A673 (cell line): ENCODE measurements around the gene ZBTB16. TPM values are rescaled to one million over a fixed set of nuclear protein-coding genes. Genes with fewer than 3 reads are reported as not detected.

Experiments used
- BruUV-seq: library from RNA; stranded (reverse); fragments of 400-500 nt; replicated peaks from 2 replicates; lab custom pipeline; 2021; lab: Mats Ljungman, UMichigan
- CTCF ChIA-PET: fragments of 300-600 bp; sonication (Branson Sonifier 250); formaldehyde crosslinking; loops from one replicate; lab custom pipeline; 2022; ENCODE audit warnings: antibody characterized with exemption; lab: Charles Lee
- POLR2A ChIA-PET: fragments of 300-600 bp; sonication (Branson Sonifier 250); formaldehyde crosslinking; loops from one replicate; lab custom pipeline; 2022; ENCODE audit warnings: antibody characterized with exemption; ENCODE audit not compliant: low non-redundant PET; lab: Charles Lee
- DNase-seq: peaks from one replicate; pipeline ENCODE4 v3.0.0-alpha.2; 2015; ENCODE audit warnings: low spot score
- H3K27ac ChIP-seq: fragments of 200-600 bp; sonication (generic); 2 replicates; pipeline ENCODE4 v1.5.1; 2016; ENCODE audit warnings: mixed run types, low read depth, mild to moderate bottlenecking, mixed read lengths, antibody characterized with exemption, low read length; ENCODE audit not compliant: poor library complexity, severe bottlenecking
- H3K27me3 ChIP-seq: fragments of 200-600 bp; sonication (generic); replicated peaks from 2 replicates; pipeline ENCODE4 v1.6.1; 2017; ENCODE audit warnings: mixed run types, low read depth, mild to moderate bottlenecking, mixed read lengths, antibody characterized with exemption, low read length; ENCODE audit not compliant: insufficient read depth, poor library complexity
- H3K36me3 ChIP-seq: fragments of 200-600 bp; sonication (generic); 2 replicates; pipeline ENCODE4 v1.6.1; 2016; ENCODE audit warnings: mixed run types, mild to moderate bottlenecking, mixed read lengths, antibody characterized with exemption, low read length; ENCODE audit not compliant: insufficient read depth, poor library complexity, severe bottlenecking
- H3K4me1 ChIP-seq: fragments of 200-600 bp; sonication (generic); 2 replicates; pipeline ENCODE4 v1.6.1; 2017; ENCODE audit warnings: mixed run types, mild to moderate bottlenecking, mixed read lengths, antibody characterized with exemption, low read length; ENCODE audit not compliant: insufficient read depth, poor library complexity, severe bottlenecking
- H3K4me3 ChIP-seq: fragments of 200-600 bp; sonication (generic); 2 replicates; pipeline ENCODE4 v1.5.1; 2016; ENCODE audit warnings: low read depth, mixed run types, mild to moderate bottlenecking, mixed read lengths, low read length; ENCODE audit not compliant: poor library complexity, severe bottlenecking
- H3K9me3 ChIP-seq: fragments of 200-600 bp; sonication (generic); 2 replicates; pipeline ENCODE4 v1.6.1; 2016; ENCODE audit warnings: mixed run types, low read depth, mild to moderate bottlenecking, mixed read lengths, antibody characterized with exemption, low read length; ENCODE audit not compliant: poor library complexity, severe bottlenecking
- EZH2 ChIP-seq: fragments of 200-600 bp; sonication (generic); IDR thresholded peaks from 2 replicates; pipeline ENCODE4 v1.6.1; 2017; ENCODE audit warnings: borderline replicate concordance, low read depth, mild to moderate bottlenecking, mixed read lengths, antibody characterized with exemption, low read length; ENCODE audit not compliant: poor library complexity, severe bottlenecking
- intact Hi-C: fragments of 100-400 bp; cut with micrococcal nuclease; formaldehyde crosslinking; loops from one replicate; pipeline ENCODE4 v1.10.0; 2022; ENCODE audit not compliant: unreplicated experiment
- total RNA-seq: library from RNA; stranded (reverse); gene quantifications from 2 replicates; pipeline ENCODE4 v1.2.3, GENCODE V29; 2021
- TF ChIP-seq, protein P1 (sequence below): fragments of 300-800, 200-600 bp; sonication (generic); conservative IDR thresholded peaks from 2 replicates; pipeline ENCODE4 v1.5.1; 2017; ENCODE audit warnings: low read depth, mild to moderate bottlenecking, antibody characterized with exemption, low read length, moderate library complexity, mixed read lengths

The ZBTB16 gene
- total RNA-seq, 1 experiment from 2014 or later, result 12.0 TPM

DNA sequence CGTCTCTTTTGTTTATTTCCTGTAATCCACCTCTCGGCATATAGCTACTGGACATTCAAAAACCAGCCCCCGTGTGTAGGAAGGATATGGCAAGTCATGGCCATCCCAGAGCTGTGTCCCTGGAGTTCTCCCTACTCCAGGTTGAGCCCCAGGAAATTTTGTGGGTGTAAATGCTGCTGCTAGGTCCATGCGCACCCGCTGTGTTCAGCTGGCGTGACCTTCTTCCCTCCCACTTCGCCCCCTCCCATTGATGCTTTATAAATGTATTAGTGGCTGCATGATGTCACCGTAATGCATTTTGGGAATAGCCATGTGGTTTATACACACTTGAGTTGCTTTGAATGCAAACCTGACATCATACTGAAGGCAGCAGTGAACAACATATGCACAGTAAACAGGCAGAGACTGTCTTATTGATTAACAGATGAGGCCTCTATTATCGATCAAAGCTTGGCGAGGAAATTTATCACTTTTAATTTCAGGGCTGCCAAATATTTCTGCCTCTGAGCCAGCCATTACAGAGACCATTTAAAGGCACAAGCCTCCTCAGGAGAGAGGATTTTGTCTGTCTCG, 123.0 kb downstream of the ZBTB16 start:
- H3K27me3 ChIP-seq, result no peaks in the 10 kb centered on the region
- no peak overlapping the region for H3K27ac ChIP-seq
- ChIA-PET CTCF (no interaction called here), POLR2A (no interaction called here)
- peaks cover 20% of the 10 kb centered on the region for H3K4me1 ChIP-seq
- no peak for DNase-seq
- no peak overlapping the region for H3K4me3 ChIP-seq
- TF ChIP-seq, protein P1, sequence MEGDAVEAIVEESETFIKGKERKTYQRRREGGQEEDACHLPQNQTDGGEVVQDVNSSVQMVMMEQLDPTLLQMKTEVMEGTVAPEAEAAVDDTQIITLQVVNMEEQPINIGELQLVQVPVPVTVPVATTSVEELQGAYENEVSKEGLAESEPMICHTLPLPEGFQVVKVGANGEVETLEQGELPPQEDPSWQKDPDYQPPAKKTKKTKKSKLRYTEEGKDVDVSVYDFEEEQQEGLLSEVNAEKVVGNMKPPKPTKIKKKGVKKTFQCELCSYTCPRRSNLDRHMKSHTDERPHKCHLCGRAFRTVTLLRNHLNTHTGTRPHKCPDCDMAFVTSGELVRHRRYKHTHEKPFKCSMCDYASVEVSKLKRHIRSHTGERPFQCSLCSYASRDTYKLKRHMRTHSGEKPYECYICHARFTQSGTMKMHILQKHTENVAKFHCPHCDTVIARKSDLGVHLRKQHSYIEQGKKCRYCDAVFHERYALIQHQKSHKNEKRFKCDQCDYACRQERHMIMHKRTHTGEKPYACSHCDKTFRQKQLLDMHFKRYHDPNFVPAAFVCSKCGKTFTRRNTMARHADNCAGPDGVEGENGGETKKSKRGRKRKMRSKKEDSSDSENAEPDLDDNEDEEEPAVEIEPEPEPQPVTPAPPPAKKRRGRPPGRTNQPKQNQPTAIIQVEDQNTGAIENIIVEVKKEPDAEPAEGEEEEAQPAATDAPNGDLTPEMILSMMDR, result no peak
- no peak for TF ChIP-seq EZH2
- no peaks in the 10 kb centered on the region for H3K9me3 ChIP-seq
- H3K36me3 ChIP-seq, result no peaks in the 10 kb centered on the region
- no TSS peak for BruUV-seq
- intact Hi-C loops, result loop anchor here (5.0 kb wide), 2 partner anchors 145 to 285 kb away; no protein-coding TSS in a partner anchor

DNA sequence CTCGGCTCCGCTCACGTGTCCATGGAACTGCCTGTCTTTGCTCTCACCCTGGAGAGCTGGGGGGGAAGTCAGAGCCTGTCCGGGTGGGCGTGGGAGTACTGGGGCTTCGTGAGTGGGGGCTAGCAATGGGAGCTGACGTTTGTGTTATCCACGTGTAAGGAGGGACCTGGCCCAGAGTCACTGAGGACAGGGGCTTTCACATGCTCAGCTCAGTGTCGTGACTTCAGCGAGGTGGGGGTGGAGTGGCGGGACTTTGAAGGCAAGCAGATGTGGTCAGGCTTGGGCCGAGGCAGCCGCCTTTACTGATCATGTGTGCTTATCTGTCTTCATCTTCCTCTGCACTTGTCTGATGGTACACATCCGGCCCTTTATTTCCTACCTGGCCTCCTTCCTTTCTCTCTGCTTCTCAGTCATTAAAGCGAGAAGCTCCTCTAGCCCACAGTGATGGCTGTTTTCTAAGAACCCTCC, 123.6 kb downstream of the ZBTB16 start:
- TF ChIP-seq EZH2, result no peak
- TF ChIP-seq, protein P1, result no peak
- H3K9me3 ChIP-seq, result no peaks in the 10 kb centered on the region
- no peaks in the 10 kb centered on the region for H3K27me3 ChIP-seq
- DNase-seq, result no peak
- no TSS peak for BruUV-seq
- POLR2A ChIA-PET, result no interaction called here
- no peaks in the 10 kb centered on the region for H3K36me3 ChIP-seq
- intact Hi-C loops, result loop anchor here (5.0 kb wide), 2 partner anchors 146 to 286 kb away; no protein-coding TSS in a partner anchor
- CTCF ChIA-PET, result no interaction called here
- no peak overlapping the region for H3K4me3 ChIP-seq
- H3K4me1 ChIP-seq, result peaks cover 20% of the 10 kb centered on the region
- no peak overlapping the region for H3K27ac ChIP-seq

DNA sequence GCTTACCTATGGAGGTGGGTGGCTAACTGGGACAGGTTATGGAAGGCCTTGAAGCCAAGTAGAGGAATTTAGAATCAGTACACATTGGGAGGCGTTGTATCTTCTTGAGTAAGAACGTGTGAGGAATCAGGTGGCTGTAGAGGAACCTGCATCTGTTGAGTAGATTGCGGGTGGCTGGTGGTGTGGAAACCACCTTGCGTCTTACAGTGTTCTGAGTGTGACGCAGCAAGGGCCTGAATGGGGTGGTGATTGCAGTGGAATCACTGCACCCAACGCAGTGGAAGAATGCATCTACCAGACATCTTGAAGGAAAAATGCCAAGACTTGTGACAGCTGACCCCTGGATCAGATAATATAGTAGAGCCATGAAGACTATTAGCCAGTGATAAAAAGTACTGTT, 125.9 kb downstream of the ZBTB16 start:
- H3K4me3 ChIP-seq, result no peak overlapping the region
- no TSS peak for BruUV-seq
- ChIA-PET POLR2A (interaction anchor here (0.6 kb wide), 1 partner anchor 162 kb away, joined by 4 read pairs; no protein-coding TSS in a partner anchor), CTCF (no interaction called here)
- no peaks in the 10 kb centered on the region for H3K27me3 ChIP-seq
- TF ChIP-seq, protein P1, result no peak
- no peak for TF ChIP-seq EZH2
- intact Hi-C loops, result no loop called here
- H3K4me1 ChIP-seq, result peaks cover 3% of the 10 kb centered on the region
- DNase-seq, result no peak
- H3K36me3 ChIP-seq, result peaks cover 2% of the 10 kb centered on the region
- peaks cover 1% of the 10 kb centered on the region for H3K9me3 ChIP-seq
- no peak overlapping the region for H3K27ac ChIP-seq
